GM18519 (cell line): ENCODE results near the gene CEP164.
"Not testable (repeated sequence)": the region's sequence is repeated elsewhere in the genome, so short reads cannot be mapped to it uniquely, and the experiment has no call there.

ENCODE experiments used
- ATAC-seq: cut with Tn5 transposase; IDR thresholded peaks from one replicate; pipeline ENCODE4 v1.9.1; 2021; ENCODE audit warnings: mild to moderate bottlenecking, moderate library complexity; ENCODE audit not compliant: unreplicated experiment, low FRiP score

Gene CEP164

GRCh38 chr11:117392001-117392690 is 64.5 kb downstream of the CEP164 start:
- ATAC-seq: no peak

GRCh38 chr11:117392979-117393378 is 65.3 kb downstream of the CEP164 start:
- ATAC-seq: no peak

GRCh38 chr11:117394221-117394925 is 66.7 kb downstream of the CEP164 start:
- no peak for ATAC-seq

- ATAC-seq: no peak
These were observed 67.8 kb downstream of the CEP164 start for GRCh38 chr11:117395476-117395875.

GRCh38 chr11:117396970-117397369 is 69.3 kb downstream of the CEP164 start:
- ATAC-seq: no peak

- not testable (repeated sequence) for ATAC-seq
These were observed 71.0 kb downstream of the CEP164 start for GRCh38 chr11:117398618-117399017.

GRCh38 chr11:117399100-117399840 is 71.6 kb downstream of the CEP164 start:
- not testable (repeated sequence) for ATAC-seq

GRCh38 chr11:117405898-117406297 is 78.2 kb downstream of the CEP164 start:
- not testable (repeated sequence) for ATAC-seq

- ATAC-seq: no peak
These were observed 79.4 kb downstream of the CEP164 start for GRCh38 chr11:117407016-117407415.

GRCh38 chr11:117408356-117408755 is 80.7 kb downstream of the CEP164 start:
- ATAC-seq: no peak

- no peak for ATAC-seq
These were observed 81.9 kb downstream of the CEP164 start for GRCh38 chr11:117409511-117409910.

GRCh38 chr11:117410238-117410637 is 82.6 kb downstream of the CEP164 start:
- ATAC-seq: no peak

GRCh38 chr11:117410861-117411710 is 83.4 kb downstream of the CEP164 start:
- no peak for ATAC-seq

GRCh38 chr11:117411736-117412135 is 84.1 kb downstream of the CEP164 start:
- no peak for ATAC-seq

- no peak for ATAC-seq
These were observed 84.5 kb downstream of the CEP164 start for GRCh38 chr11:117412176-117412575.

- no peak for ATAC-seq
These were observed 85.1 kb downstream of the CEP164 start for GRCh38 chr11:117412653-117413275.

GRCh38 chr11:117413616-117414015 is 86.0 kb downstream of the CEP164 start:
- ATAC-seq: no peak

- ATAC-seq: no peak
These were observed 87.1 kb downstream of the CEP164 start for GRCh38 chr11:117414724-117415123.

GRCh38 chr11:117415358-117415896 is 87.8 kb downstream of the CEP164 start:
- no peak for ATAC-seq

- no peak for ATAC-seq
These were observed 89.7 kb downstream of the CEP164 start for GRCh38 chr11:117417342-117417741.
